T-helper 1 cell (primary cell): Measurements from ENCODE around the gene BTBD7.

Source experiments
- DNase-seq, 5 donors: peaks; one replicate each; pipeline ENCODE4 v3.0.0-alpha.2; 2012 to 2020

The BTBD7 gene

DNA sequence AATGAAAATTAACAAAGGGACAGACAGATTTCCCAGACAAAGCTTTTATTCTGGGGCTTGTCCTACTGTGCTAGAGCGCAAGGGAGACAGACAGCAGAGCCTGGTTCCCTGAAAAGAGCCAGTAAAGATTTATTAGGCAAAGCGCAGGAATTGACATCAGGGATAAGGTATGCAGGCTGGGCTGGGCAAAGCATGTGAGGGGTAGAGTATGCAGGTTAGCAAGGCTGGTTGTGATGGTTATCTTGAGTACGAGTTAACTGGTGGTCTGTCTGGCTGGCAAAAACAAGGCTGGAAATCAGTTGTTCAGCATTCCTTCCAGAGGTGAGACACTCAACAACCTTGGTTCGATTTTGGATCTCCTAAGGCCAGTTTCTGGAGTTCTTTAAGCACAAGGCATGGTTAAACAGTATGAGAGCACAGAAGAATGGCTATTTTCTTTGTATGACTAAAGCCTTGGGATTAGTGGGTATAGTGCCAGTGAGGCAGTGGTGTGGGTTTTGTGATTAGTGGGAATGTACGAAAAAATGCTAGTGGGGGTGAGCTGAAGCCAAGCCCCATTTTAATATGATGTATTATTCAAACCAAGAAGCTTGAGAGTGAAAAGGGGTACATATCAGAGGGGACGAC, 30.9 kb downstream of the BTBD7 start:
- DNase-seq = no peak

GRCh38 chr14:93299866-93300265, 33.0 kb downstream of the BTBD7 start:
- DNase-seq = no peak

GRCh38 chr14:93299416-93299815, 33.4 kb downstream of the BTBD7 start:
- DNase-seq = no peak

GRCh38 chr14:93295541-93296220, 37.2 kb downstream of the BTBD7 start:
- no peak for DNase-seq

GRCh38 chr14:93286212-93286890, 46.5 kb downstream of the BTBD7 start:
- no peak for DNase-seq

DNA sequence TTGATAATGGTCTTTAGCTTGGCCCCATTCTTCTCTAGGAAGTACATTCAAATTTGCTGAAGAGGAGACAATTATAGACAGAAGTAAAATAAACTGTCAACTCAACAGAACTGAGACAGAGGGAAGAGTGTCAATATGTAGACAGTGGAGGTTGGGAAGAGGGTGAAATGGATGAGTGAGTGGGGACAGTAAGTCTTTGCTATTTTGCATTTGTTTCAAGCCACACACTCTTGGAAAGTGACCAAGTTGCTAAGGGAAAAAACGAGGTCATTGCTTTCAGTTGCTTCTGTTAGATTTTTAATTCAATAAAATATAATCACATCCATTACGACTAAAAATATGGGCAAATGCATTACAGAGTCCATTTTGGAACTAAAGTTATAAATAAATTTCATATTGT, 47.8 kb downstream of the BTBD7 start:
- DNase-seq = no peak

DNA sequence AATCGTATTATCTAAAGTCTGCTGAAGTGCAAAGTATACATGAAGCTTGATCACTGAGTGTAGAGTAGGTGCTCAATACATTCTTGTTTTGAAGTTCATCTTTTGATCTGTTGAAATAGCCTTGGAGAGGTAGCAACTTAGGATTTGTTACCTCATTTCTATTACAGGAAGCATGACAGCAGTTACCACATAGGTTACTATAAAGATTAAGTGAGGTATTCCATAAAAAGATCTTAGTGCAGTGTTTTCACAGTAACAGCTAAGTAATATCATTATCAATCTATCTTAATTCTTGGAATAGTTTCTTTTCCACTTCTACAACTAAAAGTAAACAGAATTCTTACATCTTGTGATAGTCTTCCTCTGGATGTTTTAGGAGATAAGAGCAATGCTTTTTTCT, 50.9 kb downstream of the BTBD7 start:
- DNase-seq = no peak

GRCh38 chr14:93280743-93281142, 52.1 kb downstream of the BTBD7 start:
- DNase-seq = no peak

- DNase-seq = no peak
Observed at GRCh38 chr14:93276031-93276716, 56.7 kb downstream of the BTBD7 start.

DNA sequence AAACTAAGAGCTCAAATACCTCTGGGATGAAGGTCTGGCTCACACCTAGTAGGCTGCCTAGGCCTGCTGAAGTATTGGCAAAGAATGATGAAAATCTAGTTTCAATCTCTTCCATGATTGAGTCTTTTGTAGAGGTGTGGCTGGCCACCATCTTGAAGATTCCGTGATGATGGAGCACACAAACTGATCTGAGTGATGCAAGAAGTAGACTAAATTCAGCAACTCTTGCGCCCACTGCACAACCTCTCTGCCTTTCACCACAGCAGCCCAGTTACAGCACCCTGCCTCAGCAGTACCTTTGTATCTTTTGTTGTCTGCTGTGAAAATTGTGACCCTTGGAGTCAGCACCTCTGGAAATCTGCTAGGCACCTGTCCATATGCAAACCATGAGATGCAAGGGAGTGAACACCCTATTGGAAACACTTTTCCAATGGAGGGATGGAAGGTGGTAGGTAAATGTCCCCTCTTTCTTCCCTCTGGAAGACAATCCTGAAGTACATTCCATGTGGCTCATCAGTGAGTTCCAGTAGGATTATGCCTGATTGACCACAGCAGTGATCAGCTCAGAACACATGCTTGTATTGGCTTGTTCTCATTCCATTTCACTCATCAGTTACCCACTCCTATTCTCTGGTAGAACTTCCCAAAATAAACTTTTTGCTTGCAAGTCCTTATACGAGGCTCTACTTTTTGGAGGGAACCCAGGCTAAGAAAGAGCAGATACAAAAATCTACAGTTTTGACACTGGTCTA, 58.6 kb downstream of the BTBD7 start:
- DNase-seq = no peak

GRCh38 chr14:93271111-93271510, 61.7 kb downstream of the BTBD7 start:
- no peak for DNase-seq

GRCh38 chr14:93269341-93270068, 63.3 kb downstream of the BTBD7 start:
- DNase-seq = no peak

GRCh38 chr14:93268406-93268805, 64.4 kb downstream of the BTBD7 start:
- DNase-seq = no peak

DNA sequence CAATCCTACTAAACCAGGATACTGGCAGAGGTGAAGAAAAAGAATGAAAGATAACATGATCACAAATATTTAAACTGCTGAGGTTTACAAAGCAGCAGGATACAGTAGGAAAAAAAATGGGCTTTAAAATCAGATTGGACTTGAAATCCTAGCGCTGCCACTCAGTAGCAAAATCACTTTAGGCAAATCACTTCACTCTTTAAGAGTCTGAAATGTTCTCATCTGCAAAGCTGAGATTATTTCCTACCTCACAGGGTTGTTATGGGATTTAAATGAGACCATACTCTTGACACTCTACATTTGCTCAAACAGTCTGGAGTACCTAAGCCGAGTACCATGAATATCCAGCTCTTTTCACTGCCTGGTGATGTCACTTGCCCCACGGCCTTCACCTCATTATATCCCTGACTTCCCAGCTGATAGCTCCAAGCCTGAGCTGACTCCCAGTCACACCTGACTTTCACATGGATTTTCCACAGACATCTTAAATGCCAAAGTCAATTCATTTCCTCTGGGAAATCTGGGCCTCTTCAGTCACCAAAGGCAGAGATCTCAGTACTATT, 65.6 kb downstream of the BTBD7 start:
- no peak for DNase-seq

- DNase-seq = no peak
Observed at GRCh38 chr14:93266127-93266526, 66.7 kb downstream of the BTBD7 start.

GRCh38 chr14:93263416-93263815, 69.4 kb downstream of the BTBD7 start:
- no peak for DNase-seq

- no peak for DNase-seq
Observed at GRCh38 chr14:93262446-93262845, 70.4 kb downstream of the BTBD7 start.

DNA sequence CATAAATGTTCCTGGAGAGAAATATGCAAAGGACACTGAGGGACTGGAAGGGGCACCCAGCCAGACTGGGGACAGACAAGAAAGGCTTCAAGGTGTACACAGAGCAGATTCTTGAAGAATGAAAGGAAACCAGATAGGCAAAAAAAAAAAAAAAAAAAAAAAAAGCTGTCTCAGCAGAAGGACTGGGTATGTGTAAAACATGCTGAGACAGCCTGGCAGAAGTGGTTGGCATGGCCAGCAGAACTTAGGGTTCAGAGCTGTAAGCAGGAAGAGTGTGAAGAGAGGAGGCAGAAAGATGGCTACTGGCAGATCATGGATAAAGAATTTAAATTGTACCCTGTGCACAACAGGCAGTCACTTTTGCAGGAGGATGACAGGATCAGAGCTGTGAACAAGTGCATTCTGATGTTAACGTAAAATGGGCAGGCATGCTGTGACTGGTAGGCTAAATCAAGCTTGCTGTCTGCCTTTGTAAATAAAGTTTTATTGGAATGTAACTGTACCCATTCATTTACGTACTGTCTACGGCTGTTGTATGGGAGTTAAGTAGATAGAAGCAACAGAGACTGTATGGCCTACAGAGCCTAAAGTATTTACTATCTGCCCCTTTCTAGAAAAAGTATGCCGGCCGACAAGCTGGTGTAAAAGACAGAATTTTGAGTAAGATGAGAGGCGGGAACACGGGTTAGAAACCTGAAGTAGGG, 83.6 kb downstream of the BTBD7 start:
- no peak for DNase-seq

GRCh38 chr14:93246534-93246933, 86.3 kb downstream of the BTBD7 start:
- DNase-seq = no peak

- no peak for DNase-seq
Observed at GRCh38 chr14:93245764-93246420, 86.9 kb downstream of the BTBD7 start.

DNA sequence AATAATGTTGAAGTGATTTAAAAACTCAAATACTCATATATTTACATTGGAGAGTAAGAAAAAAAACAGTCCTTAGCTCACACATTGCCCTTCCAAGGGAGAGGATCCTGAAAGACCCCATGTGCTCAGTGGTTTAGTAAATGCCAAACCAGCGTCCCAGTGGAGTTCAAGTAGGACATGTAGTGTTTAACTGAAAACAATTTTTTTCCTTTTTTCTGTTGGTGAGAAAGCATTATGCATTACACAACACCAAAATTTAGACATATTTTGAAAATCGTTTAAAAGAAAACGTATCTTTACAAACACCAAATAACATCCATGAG, 92.2 kb downstream of the BTBD7 start:
- DNase-seq = no peak
